NB4 (cell line): Measurements from ENCODE around the gene PARD6G.
A peak's percentile ranks its signal among the peaks of the same experiment; 100 is the strongest.

Experiments
- DNase-seq: peaks from one replicate; pipeline ENCODE4 v3.0.0; 2010; ENCODE audit warnings: low read depth
- H3K4me3 ChIP-seq: one replicate; pipeline ENCODE4 v1.5.1; 2011; ENCODE audit warnings: mild to moderate bottlenecking, low read depth, low read length, moderate library complexity
- MYC ChIP-seq: IDR thresholded peaks from 2 replicates; pipeline ENCODE4 v1.6.1; 2011; ENCODE audit warnings: low read depth, low read length
- POLR2A ChIP-seq: IDR thresholded peaks from 2 replicates; pipeline ENCODE4 v1.6.1; 2011; ENCODE audit warnings: mild to moderate bottlenecking; ENCODE audit not compliant: insufficient read length; ENCODE audit errors: extremely low read depth
- TF ChIP-seq, protein P1 (sequence below): IDR thresholded peaks from one replicate; pipeline ENCODE4 v1.5.1; 2012; ENCODE audit warnings: low read depth, low read length
- TF ChIP-seq, protein P2 (sequence below): IDR thresholded peaks from 2 replicates; pipeline ENCODE4 v1.6.1; 2011; ENCODE audit warnings: low read depth, low read length

PARD6G gene

DNA sequence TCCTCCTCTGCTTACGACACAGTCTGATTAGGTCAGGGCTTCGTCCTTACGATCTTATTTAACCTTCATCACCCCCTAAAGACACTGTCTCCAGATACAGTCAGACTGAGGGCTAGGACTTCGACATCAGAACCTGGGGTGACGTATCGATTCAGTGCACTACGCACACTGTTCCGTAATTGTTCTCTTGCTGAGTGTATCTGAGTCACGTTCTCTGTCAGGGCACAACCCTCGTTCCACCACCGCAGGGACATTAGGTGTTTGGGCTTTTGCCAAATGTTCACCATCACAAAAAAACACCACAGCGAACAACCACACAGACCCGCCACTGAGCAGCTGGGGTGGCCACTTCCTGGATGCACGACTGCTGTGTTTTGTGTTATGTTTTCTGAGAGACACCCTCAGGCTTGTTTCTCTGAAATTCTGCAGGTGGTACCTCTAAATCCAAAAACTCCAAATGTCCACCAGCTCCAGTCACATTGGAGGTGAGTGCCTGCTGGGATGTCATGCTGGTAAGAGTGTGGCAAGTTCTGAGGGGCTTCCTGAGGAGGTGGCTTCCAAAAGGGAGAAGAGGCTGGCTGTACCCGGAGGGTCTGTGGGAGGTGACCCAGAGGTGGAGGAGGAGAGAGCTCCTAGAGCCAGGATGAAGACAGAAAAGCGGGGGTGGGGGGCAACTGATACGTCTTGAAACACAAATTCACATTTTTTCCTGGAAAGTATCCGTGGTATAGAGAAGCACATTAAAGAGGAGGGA, 71.7 kb downstream of the PARD6G start:
- DNase-seq: peak; percentile 21
- H3K4me3 ChIP-seq: no peak overlapping the region
- TF ChIP-seq, protein P1, sequence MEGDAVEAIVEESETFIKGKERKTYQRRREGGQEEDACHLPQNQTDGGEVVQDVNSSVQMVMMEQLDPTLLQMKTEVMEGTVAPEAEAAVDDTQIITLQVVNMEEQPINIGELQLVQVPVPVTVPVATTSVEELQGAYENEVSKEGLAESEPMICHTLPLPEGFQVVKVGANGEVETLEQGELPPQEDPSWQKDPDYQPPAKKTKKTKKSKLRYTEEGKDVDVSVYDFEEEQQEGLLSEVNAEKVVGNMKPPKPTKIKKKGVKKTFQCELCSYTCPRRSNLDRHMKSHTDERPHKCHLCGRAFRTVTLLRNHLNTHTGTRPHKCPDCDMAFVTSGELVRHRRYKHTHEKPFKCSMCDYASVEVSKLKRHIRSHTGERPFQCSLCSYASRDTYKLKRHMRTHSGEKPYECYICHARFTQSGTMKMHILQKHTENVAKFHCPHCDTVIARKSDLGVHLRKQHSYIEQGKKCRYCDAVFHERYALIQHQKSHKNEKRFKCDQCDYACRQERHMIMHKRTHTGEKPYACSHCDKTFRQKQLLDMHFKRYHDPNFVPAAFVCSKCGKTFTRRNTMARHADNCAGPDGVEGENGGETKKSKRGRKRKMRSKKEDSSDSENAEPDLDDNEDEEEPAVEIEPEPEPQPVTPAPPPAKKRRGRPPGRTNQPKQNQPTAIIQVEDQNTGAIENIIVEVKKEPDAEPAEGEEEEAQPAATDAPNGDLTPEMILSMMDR: no peak
- TF ChIP-seq, protein P2, sequence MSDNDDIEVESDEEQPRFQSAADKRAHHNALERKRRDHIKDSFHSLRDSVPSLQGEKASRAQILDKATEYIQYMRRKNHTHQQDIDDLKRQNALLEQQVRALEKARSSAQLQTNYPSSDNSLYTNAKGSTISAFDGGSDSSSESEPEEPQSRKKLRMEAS: no peak
- TF ChIP-seq POLR2A (no peak), MYC (no peak)

DNA sequence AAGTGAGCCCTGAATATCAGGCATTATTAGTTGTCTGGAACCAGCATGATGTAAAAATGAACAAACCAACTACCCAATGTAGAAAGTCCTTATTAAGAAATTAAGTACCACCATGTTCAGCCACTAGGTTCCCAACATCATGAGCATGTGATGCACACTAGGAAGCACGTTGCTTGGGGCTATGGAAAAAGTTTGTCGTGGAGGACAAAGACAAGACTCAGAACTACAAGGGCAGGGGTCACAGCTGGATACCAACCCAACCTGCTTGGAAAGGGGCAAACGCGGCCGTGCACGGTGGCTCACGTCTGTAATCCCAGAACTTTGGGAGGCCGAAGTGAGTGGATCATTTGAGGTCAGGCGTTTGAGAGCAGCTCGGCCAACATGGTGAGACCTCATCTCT, 74.3 kb downstream of the PARD6G start:
- no peak overlapping the region for H3K4me3 ChIP-seq
- DNase-seq: no peak
- TF ChIP-seq POLR2A (no peak), MYC (no peak)
- TF ChIP-seq, protein P1: no peak
- TF ChIP-seq, protein P2: no peak

DNA sequence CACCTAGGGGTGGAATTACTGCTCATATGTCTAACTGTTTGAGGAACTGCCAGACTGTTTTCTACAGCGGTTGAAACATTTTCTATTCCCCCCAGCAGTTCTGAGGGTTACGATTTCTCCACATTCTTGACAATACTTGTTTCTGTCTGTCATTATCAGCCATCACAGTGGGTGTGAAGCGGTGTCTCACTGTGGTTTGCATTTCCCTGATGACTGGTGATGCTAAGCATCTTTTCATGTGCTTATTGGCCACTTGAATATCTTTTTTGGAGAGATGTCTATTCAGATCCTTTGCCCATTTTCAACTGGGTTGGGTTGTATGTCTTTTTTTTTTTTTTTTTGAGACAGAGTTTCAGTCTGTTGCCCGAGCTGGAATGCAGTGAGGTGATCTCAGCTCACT, 75.3 kb downstream of the PARD6G start:
- no peak overlapping the region for H3K4me3 ChIP-seq
- no peak for DNase-seq
- TF ChIP-seq POLR2A (no peak), MYC (no peak)
- TF ChIP-seq, protein P2: no peak
- TF ChIP-seq, protein P1: no peak

DNA sequence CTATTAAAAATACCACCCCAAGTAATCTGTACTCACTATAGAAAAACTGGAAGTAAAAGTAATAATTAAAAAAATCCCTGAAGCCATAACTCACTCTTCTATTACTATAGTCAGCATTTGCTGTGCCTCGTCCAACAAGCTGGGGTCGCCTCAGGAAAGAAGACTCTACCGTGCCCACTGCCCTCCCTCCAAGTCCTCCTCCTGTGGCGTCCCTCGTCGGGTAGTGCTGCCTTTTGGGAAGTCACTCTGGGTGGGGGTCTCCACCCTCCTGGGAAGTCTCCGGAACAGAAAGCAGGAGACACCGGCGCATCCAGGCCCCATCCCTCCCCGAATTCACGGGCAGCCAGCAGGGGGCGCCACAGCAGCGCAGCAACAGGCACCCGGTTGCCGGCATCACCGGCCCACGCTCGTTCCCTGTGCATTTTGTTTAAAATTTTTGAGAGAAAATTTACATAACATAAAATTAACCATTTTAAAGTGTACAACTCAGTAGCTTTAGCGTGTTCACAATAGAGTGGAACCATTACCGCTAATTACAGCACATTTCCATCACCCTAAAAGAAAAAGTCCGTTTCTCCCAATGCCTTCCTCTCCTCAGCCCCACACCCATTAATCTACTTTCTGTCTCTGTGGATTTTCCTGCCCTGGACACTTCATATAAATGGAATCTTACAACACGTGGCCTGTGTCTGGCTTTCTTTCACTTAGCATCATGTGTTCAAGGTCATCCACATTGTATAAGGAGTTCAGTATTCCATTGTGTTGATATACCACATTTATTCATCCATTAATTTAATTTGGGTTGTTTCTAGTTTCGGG, 76.1 kb downstream of the PARD6G start:
- no peak overlapping the region for H3K4me3 ChIP-seq
- peak; percentile 53 for DNase-seq
- TF ChIP-seq, protein P1: peak; percentile 76
- TF ChIP-seq MYC: no peak

DNA sequence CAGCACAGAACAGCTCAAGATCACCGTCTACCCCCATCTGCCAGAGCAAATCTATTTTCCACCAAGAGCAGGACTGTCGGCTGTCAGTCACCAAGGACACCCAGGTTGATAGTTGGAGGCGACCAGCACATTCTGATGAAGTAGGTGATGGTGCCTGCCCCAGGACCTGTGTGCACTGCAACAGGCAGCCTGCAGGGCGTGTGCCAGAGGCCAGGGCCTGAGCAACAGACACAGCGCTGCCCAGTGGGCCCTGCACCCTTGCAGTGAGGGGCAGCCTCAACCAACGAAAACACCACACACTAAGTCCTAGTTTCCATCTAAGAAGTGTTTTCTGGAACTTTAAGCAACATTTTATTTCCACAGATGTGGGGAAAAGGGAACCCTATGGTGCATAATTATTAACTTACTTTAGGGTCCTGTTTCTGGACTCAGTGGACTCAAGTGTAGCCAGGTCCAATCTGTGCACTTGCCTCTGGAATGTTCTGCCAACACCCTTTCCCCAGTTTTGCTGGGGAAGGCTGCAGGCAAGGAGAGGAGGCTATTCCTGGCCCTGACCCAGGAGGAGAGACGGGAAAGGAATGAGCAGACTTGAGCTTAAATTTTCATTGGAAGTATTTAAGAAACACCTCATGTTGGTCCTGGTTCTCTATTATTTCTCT, 76.8 kb downstream of the PARD6G start:
- no peak for DNase-seq
- TF ChIP-seq POLR2A (no peak), MYC (no peak)
- TF ChIP-seq, protein P1: no peak
- TF ChIP-seq, protein P2: no peak
- H3K4me3 ChIP-seq: no peak overlapping the region
